HCT116 (cell line): Measurements from ENCODE around the gene SLC12A7.

Experiments
- ATF3 ChIP-seq: IDR thresholded peaks from 2 replicates; pipeline ENCODE4 v1.6.1; 2012
- CTCF ChIP-seq, 3 experiments: fragments of 200-600 bp in 1 of 3; sonication (generic) in 1 of 3; IDR thresholded peaks in 2 of 3; conservative IDR thresholded peaks in 1 of 3; 2 replicates each; pipeline ENCODE4 v1.5.1; 2012 to 2017; ENCODE audit warnings: low read depth in 2 of 3, low read length in 2 of 3, antibody characterized with exemption in 1 of 3, borderline replicate concordance in 1 of 3, control low read depth in 1 of 3, mild to moderate bottlenecking in 1 of 3, mixed read lengths in 1 of 3, mixed run types in 1 of 3, moderate library complexity in 1 of 3; ENCODE audit not compliant: insufficient read depth in 1 of 3
- EZH2 ChIP-seq: fragments of 200-600 bp; sonication (generic); IDR thresholded peaks from 2 replicates; pipeline ENCODE4 v1.6.1; 2017; ENCODE audit warnings: antibody characterized with exemption, mixed run types
- EZH2phosphoT487 ChIP-seq: fragments of 200-600 bp; IDR thresholded peaks from 2 replicates; pipeline ENCODE4 v1.6.1; 2018; ENCODE audit warnings: antibody characterized with exemption, borderline replicate concordance
- JUND ChIP-seq: IDR thresholded peaks from 2 replicates; pipeline ENCODE4 v1.6.1; 2012
- POLR2A ChIP-seq: IDR thresholded peaks from 2 replicates; pipeline ENCODE4 v1.7.0; 2011; ENCODE audit warnings: borderline replicate concordance; ENCODE audit not compliant: insufficient read depth, insufficient read length; ENCODE audit errors: extremely low read depth
- POLR2AphosphoS5 ChIP-seq: IDR thresholded peaks from 2 replicates; pipeline ENCODE4 v1.6.1; 2011; ENCODE audit warnings: mild to moderate bottlenecking, low read depth, low read length, moderate library complexity
- REST ChIP-seq: IDR thresholded peaks from 2 replicates; pipeline ENCODE4 v1.6.1; 2012; ENCODE audit warnings: low read depth
- SIN3A ChIP-seq: IDR thresholded peaks from 2 replicates; pipeline ENCODE4 v1.6.1; 2012; ENCODE audit warnings: low read depth

- TF ChIP-seq EZH2phosphoT487 (no peak), EZH2 (no peak), POLR2A (no peak), JUND (no peak), CTCF (IDR thresholded peaks at IDR 0.05 in 2 of 3, conservative IDR thresholded peaks at IDR 0.05 in 1 of 3; ENCODE audit: borderline replicate concordance in 1 of 3, insufficient read depth in 1 of 3, low read depth in 2 of 3, low read length in 2 of 3) (no peak), SIN3A (no peak), POLR2AphosphoS5 (no peak), ATF3 (no peak), REST (no peak)
Observed at GRCh38 chr5:1019001-1019905, 92.6 kb downstream of the SLC12A7 start.
